Kasumi-1 (cell line): ENCODE measurements around the gene LGALS9B.
"Not testable (repeated sequence)": the region's sequence is repeated elsewhere in the genome, so short reads cannot be mapped to it uniquely, and the experiment has no call there.

Experiments used
- DNase-seq, 2 experiments: peaks; one replicate each; lab custom pipeline; 2025; lab: John Stamatoyannopoulos, UW

The LGALS9B gene

GRCh38 chr17:20466999-20467398 lies 340 bp downstream of the LGALS9B start:
- not testable (repeated sequence) for DNase-seq

GRCh38 chr17:20466553-20466952 lies 786 bp downstream of the LGALS9B start:
- not testable (repeated sequence) for DNase-seq

- DNase-seq: not testable (repeated sequence)
Measured at GRCh38 chr17:20465535-20465934, 1.8 kb downstream of the LGALS9B start.

- not testable (repeated sequence) for DNase-seq
Measured at GRCh38 chr17:20464854-20465414, 2.4 kb downstream of the LGALS9B start.

GRCh38 chr17:20462158-20462557 lies 5.2 kb downstream of the LGALS9B start:
- not testable (repeated sequence) for DNase-seq

GRCh38 chr17:20457848-20458381 lies 9.4 kb downstream of the LGALS9B start:
- DNase-seq: not testable (repeated sequence)

- DNase-seq: not testable (repeated sequence)
Measured at GRCh38 chr17:20455106-20455505, 12.2 kb downstream of the LGALS9B start.

- not testable (repeated sequence) for DNase-seq
Measured at GRCh38 chr17:20453820-20454434, 13.4 kb downstream of the LGALS9B start.

- DNase-seq: not testable (repeated sequence)
Measured at GRCh38 chr17:20450852-20451251, 16.5 kb downstream of the LGALS9B start.

GRCh38 chr17:20447534-20448321 lies 19.6 kb downstream of the LGALS9B start:
- DNase-seq: not testable (repeated sequence)

- DNase-seq: not testable (repeated sequence)
Measured at GRCh38 chr17:20446895-20447294, 20.4 kb downstream of the LGALS9B start.

- DNase-seq: not testable (repeated sequence)
Measured at GRCh38 chr17:20444581-20445236, 22.6 kb downstream of the LGALS9B start.

GRCh38 chr17:20444173-20444572 lies 23.2 kb downstream of the LGALS9B start:
- DNase-seq: not testable (repeated sequence)

- DNase-seq: not testable (repeated sequence)
Measured at GRCh38 chr17:20443632-20444031, 23.7 kb downstream of the LGALS9B start.

GRCh38 chr17:20440665-20441064 lies 26.7 kb downstream of the LGALS9B start:
- not testable (repeated sequence) for DNase-seq

GRCh38 chr17:20435166-20435565 lies 32.2 kb downstream of the LGALS9B start:
- not testable (repeated sequence) for DNase-seq

- not testable (repeated sequence) for DNase-seq
Measured at GRCh38 chr17:20433382-20433781, 34.0 kb downstream of the LGALS9B start.

- not testable (repeated sequence) for DNase-seq
Measured at GRCh38 chr17:20427264-20427663, 40.1 kb downstream of the LGALS9B start.

GRCh38 chr17:20422826-20423225 lies 44.5 kb downstream of the LGALS9B start:
- not testable (repeated sequence) for DNase-seq

- not testable (repeated sequence) for DNase-seq
Measured at GRCh38 chr17:20418838-20419237, 48.5 kb downstream of the LGALS9B start.

- DNase-seq: not testable (repeated sequence)
Measured at GRCh38 chr17:20417492-20418080, 49.8 kb downstream of the LGALS9B start.
